Glomerular visceral epithelial cell (primary cell): ENCODE measurements around the gene REV1.

ENCODE experiments used
- DNase-seq: peaks from one replicate; pipeline ENCODE4 v3.0.0-alpha.2; 2016; ENCODE audit errors: extremely low spot score

REV1 gene

GRCh38 chr2:99450199-99450598 lies 39.6 kb downstream of the REV1 start:
- no peak for DNase-seq

GRCh38 chr2:99448556-99448955 lies 41.3 kb downstream of the REV1 start:
- peak; percentile 22 for DNase-seq

GRCh38 chr2:99445065-99445464 lies 44.8 kb downstream of the REV1 start:
- no peak for DNase-seq

GRCh38 chr2:99444222-99444621 lies 45.6 kb downstream of the REV1 start:
- no peak for DNase-seq

GRCh38 chr2:99442837-99443236 lies 47.0 kb downstream of the REV1 start:
- DNase-seq, result no peak

GRCh38 chr2:99439971-99440505 lies 49.8 kb downstream of the REV1 start:
- DNase-seq, result no peak

GRCh38 chr2:99436874-99437273 lies 52.9 kb downstream of the REV1 start:
- no peak for DNase-seq

- no peak for DNase-seq
Measured at GRCh38 chr2:99433340-99433739, 56.5 kb downstream of the REV1 start.

GRCh38 chr2:99431587-99432275 lies 58.1 kb downstream of the REV1 start:
- no peak for DNase-seq

- DNase-seq, result no peak
Measured at GRCh38 chr2:99430614-99431291, 59.1 kb downstream of the REV1 start.

- no peak for DNase-seq
Measured at GRCh38 chr2:99425022-99425421, 64.8 kb downstream of the REV1 start.

GRCh38 chr2:99424371-99424770 lies 65.4 kb downstream of the REV1 start:
- DNase-seq, result no peak

- DNase-seq, result no peak
Measured at GRCh38 chr2:99422599-99422998, 67.2 kb downstream of the REV1 start.

- DNase-seq, result peak; percentile 16
Measured at GRCh38 chr2:99421469-99421868, 68.3 kb downstream of the REV1 start.

- DNase-seq, result peak; percentile 30
Measured at GRCh38 chr2:99420751-99421299, 69.0 kb downstream of the REV1 start.

- peak; percentile 49 for DNase-seq
Measured at GRCh38 chr2:99420031-99420430, 69.8 kb downstream of the REV1 start.

GRCh38 chr2:99417396-99417795 lies 72.4 kb downstream of the REV1 start:
- no peak for DNase-seq

GRCh38 chr2:99414566-99414965 lies 75.3 kb downstream of the REV1 start:
- no peak for DNase-seq

GRCh38 chr2:99410276-99410675 lies 79.5 kb downstream of the REV1 start:
- no peak for DNase-seq

- DNase-seq, result no peak
Measured at GRCh38 chr2:99406137-99406536, 83.7 kb downstream of the REV1 start.

GRCh38 chr2:99404797-99405669 lies 84.8 kb downstream of the REV1 start:
- DNase-seq, result no peak
